HG03159 (cell line): Measurements from ENCODE around the gene TES.

Source experiments
- ATAC-seq: cut with Tn5 transposase; IDR thresholded peaks from one replicate; pipeline ENCODE4 v1.9.1; 2021; ENCODE audit warnings: mild to moderate bottlenecking, moderate library complexity; ENCODE audit not compliant: unreplicated experiment

The TES gene

DNA sequence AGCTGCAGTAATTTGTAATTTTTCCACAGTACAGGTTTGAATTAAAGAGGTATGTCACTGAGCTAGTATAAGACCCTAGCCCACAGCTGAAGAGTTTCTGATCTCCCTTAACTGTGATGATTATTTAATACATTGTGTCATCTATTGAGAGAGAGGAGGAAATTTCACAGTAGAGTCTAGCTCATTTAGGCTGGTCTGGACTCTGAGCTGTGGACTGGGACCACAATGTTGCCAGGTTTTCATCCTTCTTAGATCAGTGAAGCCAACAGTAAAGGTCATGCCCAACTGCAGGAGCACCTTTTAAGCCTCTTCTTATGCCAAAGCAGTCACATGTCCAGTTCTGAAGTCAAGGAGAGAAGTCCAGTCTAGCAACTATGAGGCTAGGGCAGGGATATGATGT, 8.9 kb downstream of the TES start:
- ATAC-seq: no peak

GRCh38 chr7:116219834-116220233, 9.5 kb downstream of the TES start:
- ATAC-seq: no peak

- ATAC-seq: no peak
Measured at GRCh38 chr7:116222501-116222900, 12.2 kb downstream of the TES start.

GRCh38 chr7:116223588-116223987, 13.2 kb downstream of the TES start:
- ATAC-seq: no peak

DNA sequence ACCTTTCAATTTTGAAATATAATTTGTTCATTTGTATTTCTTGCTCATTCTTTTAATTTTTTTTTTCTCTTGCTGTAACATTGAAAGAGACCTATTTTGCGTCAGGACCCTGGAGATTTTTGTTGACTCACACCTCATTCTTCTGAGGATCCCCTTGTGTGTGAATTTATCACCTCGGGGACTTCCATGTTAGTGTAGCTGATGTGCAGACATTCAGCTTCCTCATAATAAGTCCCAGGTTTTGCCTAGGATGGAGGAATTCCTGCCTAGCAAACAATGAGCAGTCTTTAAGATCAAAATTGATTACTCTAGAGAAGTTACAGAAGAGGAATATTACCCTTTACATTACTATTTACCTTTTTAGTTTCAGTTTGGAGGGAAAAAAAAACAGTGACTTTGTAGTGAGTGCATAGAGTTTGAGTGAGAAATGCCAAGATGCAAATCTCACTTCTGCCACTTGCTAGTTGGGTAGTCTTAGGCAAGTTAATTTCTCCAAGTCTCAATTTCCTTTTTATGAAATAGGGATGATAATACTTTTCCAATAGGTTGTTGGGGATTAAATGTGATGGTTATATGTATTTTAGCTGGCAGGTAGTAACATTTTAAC, 14.3 kb downstream of the TES start:
- ATAC-seq: peak; percentile 59

DNA sequence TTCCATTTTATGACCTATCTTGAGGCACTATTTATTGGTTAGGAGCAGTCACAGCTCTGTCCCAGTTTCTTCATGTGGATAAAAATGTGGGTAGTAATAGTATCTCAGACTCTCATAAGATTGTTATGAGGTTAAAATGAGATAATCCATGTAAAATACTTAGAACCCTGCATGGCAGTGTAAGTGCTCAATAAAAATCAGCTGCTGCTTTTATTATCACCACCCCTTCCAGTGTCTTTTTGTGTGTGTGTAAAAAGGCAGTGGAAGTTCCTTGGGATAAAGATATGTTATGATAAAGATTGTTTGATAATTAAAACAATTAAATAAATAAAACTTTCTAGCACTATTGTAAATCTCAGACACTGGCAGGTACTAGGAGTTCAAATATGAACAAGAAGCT, 15.5 kb downstream of the TES start:
- no peak for ATAC-seq

GRCh38 chr7:116226664-116227063, 16.3 kb downstream of the TES start:
- ATAC-seq: no peak

DNA sequence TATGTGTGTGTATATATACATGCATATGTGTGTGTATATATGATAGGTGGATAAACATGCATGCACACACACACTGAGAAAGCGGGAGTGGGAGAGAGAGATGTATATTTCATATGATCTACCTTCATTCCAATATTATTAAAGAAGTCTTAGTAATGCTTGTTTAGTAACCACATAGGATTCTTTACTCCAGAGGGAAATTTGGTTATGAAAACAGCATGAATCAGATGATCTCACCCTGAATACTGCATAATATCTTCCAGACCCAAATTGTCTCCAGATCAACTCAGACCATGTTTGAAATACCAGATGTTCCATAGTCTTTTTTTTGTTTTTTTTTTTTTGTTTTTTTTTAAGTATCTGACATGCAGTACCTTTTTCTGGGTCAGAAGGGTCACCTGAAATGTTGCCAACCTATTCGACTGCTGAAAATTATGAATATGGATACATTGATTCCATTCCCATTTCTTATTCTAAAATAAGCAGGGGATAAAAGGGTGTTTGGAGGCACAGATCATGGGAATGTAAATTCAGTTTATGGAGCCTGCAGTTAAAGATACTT, 17.4 kb downstream of the TES start:
- no peak for ATAC-seq

- ATAC-seq: no peak
Measured at GRCh38 chr7:116228241-116228640, 17.9 kb downstream of the TES start.

DNA sequence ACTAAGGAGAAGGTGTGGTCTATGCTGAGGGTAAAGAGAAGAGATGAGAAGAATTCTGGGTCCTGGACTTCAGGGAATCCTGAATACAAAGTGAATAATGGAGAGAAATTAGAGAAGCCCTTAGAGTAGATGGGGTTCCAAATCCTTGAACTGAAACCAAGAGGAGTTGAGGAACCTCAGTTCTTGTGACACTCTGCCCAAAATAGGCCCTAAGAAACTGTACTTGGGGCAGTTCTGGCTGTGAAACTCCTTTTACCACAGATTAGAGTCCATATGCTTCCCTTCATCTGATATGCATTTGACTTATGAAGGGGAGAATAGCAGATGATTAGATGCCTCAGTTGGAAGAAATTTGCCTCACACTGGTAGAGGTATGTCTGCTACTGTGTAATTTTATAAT, 19.0 kb downstream of the TES start:
- peak; percentile 39 for ATAC-seq

- ATAC-seq: no peak
Measured at GRCh38 chr7:116230191-116231005, 20.1 kb downstream of the TES start.

DNA sequence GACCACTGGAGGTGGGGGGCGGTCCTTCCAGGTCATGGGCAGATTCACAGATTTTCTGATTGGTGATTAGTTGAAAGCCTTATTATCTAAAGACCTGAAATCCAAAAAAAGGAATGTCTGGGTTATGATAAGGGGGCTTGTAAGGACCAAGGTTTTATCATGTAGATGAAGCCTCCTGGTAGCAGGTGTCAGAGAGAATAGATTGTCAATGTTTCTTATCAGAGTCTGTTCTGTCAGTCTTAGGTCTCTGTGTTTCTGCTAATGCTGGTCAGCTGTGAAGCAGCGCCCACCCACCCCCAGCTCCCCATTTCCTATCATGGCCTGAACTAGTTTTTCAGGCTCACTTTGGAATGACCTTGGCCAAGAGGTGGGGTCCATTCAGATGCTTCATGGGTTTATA, 21.2 kb downstream of the TES start:
- no peak for ATAC-seq

- ATAC-seq: no peak
Measured at GRCh38 chr7:116231949-116232348, 21.6 kb downstream of the TES start.

- ATAC-seq: no peak
Measured at GRCh38 chr7:116232350-116232749, 22.0 kb downstream of the TES start.

GRCh38 chr7:116232920-116233319, 22.6 kb downstream of the TES start:
- no peak for ATAC-seq

DNA sequence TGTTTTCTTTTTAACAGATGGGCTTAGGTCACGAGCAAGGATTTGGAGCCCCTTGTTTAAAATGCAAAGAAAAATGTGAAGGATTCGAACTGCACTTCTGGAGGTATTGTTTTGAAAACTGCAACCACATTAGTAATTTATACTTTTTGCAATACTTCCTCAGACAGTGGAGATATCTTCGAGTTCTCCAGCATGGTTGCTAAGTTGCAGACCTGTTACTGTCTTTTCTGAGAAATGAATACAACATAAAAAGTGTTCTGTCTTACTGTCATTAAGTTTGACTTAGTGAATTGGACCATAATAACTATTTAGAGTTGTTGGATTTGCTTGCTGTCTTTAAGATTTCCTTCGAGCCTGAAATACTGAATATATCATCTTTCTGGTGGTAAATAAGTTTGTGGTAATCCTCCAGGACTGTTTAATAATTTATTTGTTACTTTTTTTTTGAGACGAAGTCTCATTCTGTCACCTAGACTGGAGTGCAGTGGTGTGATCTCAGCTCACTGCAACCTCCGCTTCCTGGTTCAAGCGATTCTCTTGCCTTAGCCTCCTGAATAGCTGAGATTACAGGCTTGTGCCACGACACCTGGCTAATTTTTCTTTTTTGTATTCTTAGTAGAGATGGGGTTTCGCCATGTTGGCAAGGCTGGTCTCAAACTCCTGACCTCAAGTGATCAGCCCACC, 24.3 kb downstream of the TES start:
- no peak for ATAC-seq

DNA sequence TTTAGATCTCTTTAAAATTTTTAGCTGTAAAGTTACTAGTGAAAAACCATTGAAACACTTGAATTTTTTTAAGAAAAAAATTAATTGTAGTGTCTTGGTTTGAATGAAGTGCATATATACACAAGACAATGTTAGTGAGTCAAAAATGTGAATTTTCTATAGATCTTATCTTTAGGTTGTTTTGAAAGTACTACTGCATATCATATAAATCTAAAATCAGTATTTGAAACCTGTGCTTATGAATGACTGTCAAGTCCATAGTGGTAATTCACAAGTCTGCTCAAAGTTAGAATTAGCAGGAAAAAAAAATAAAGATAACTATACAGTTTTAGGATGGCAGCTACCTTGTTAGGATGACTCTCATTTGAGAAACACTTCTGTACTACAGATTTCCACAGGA, 25.0 kb downstream of the TES start:
- no peak for ATAC-seq

- ATAC-seq: peak; percentile 56
Measured at GRCh38 chr7:116236020-116236630, 25.8 kb downstream of the TES start.

GRCh38 chr7:116239020-116239419, 28.7 kb downstream of the TES start:
- ATAC-seq: no peak

DNA sequence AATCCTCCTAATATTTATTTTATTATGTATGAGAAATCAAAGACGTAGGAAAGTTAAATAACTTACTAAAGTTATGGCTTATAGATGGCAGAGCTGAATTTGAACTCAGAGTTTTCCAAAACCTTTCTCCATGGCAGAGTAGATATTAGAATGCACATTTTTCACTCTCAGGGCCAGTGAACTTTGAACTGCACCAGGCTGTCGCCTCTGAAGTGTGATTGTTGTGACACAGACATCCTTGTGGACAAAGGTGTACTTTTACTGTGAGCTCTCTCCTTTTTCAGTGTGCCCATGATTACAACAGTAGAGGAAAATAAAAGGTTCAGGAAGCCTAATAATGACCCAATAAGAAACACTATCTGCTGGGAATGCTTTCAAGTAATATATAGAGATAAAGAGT, 29.1 kb downstream of the TES start:
- no peak for ATAC-seq

DNA sequence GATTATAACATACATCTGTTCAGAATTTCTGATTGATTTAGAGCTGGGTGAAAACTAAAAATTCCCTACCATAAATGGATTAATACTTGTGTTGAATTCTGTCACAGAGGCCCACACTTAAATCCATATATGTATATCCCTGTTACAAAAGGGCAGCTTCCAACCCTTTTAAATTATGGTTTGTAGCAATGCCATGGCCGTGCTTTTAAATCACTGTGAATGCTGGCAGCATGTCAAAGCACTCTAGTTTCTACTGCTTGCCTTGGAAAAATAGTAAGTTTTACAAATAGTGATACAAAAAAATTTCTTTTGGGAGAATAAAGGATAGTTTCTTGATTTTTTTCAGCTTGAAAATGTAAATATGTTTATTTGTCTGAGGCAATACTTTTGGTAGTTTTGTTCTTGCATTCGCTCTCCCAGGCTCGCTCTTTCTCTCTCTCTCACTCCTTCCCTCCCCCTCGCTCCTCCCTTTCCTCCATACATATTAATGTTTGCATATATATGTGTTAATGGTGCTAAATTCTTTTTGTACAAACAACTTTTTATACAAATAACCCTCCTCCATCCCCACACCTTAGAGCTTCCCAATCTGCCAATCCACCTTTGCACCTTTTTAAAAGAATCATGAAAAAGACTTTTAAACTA, 29.8 kb downstream of the TES start:
- ATAC-seq: no peak
